H1 (cell line): ENCODE measurements around the gene RMND1. TPM values are rescaled to one million over a fixed set of nuclear protein-coding genes. Genes with fewer than 3 reads are reported as not detected.

ENCODE experiments used
- CTCF ChIA-PET: fragments of 300-600 bp; sonication (Branson Sonifier 250); formaldehyde crosslinking; loops from one replicate; lab custom pipeline; 2021; ENCODE audit not compliant: partially characterized antibody; lab: Charles Lee
- POLR2A ChIA-PET: fragments of 300-600 bp; sonication (Branson Sonifier 250); formaldehyde crosslinking; loops from one replicate; lab custom pipeline; 2021; ENCODE audit warnings: inconsistent platforms; ENCODE audit not compliant: partially characterized antibody; lab: Charles Lee
- DNase-seq, 2 experiments: peaks; one replicate each; pipeline versions ENCODE4 v3.0.0 to v3.0.0-alpha.2; 2010 to 2022; ENCODE audit warnings: low spot score in 2 of 2, low read depth in 1 of 2, mixed read lengths in 1 of 2
- FAIRE-seq: peaks from 2 replicates; lab custom pipeline; 2011; peaks lifted over from hg19 to GRCh38; lab: Jason Lieb, UNC
- H2AFZ ChIP-seq: 2 replicates; pipeline ENCODE4 v1.8.1; 2012; ENCODE audit warnings: low read length, inconsistent platforms
- H2AK5ac ChIP-seq: 2 replicates; pipeline ENCODE4 v1.6.1; 2013; ENCODE audit warnings: low read depth, low read length
- H2BK120ac ChIP-seq: replicated peaks from 2 replicates; pipeline ENCODE3; 2013; ENCODE audit warnings: low read depth, low read length, inconsistent platforms
- H2BK12ac ChIP-seq: 2 replicates; pipeline ENCODE4 v1.6.1; 2013; ENCODE audit warnings: low read depth, low read length
- H2BK15ac ChIP-seq: 2 replicates; pipeline ENCODE4 v1.6.1; 2013; ENCODE audit warnings: low read length
- H2BK20ac ChIP-seq: 2 replicates; pipeline ENCODE4 v1.6.1; 2013; ENCODE audit warnings: low read length
- H2BK5ac ChIP-seq: 2 replicates; pipeline ENCODE4 v1.6.1; 2013; ENCODE audit warnings: low read depth, low read length
- H3K14ac ChIP-seq: 2 replicates; pipeline ENCODE4 v1.6.1; 2013; ENCODE audit warnings: inconsistent platforms; ENCODE audit not compliant: insufficient read length
- H3K18ac ChIP-seq: 2 replicates; pipeline ENCODE4 v1.6.1; 2013; ENCODE audit warnings: low read length; ENCODE audit errors: extremely low read depth
- H3K23ac ChIP-seq: 2 replicates; pipeline ENCODE4 v1.6.1; 2013; ENCODE audit warnings: inconsistent platforms; ENCODE audit not compliant: insufficient read length
- H3K23me2 ChIP-seq: 2 replicates; pipeline ENCODE4 v1.6.1; 2013; ENCODE audit warnings: low read depth, low read length
- H3K27ac ChIP-seq: 2 replicates; pipeline ENCODE4 v1.6.1; 2011; ENCODE audit warnings: low read depth, low read length, inconsistent platforms
- H3K27me3 ChIP-seq, 4 experiments: replicated peaks in 1 of 4; 1 replicate in 1 of 4; 2 replicates in 3 of 4; pipeline versions ENCODE4 v1.6.1 to v1.8.1; 2011 to 2013; ENCODE audit warnings: low read length in 3 of 4, mild to moderate bottlenecking in 3 of 4, inconsistent platforms in 2 of 4, mixed read lengths in 2 of 4, moderate library complexity in 1 of 4; ENCODE audit not compliant: control insufficient read depth in 3 of 4, insufficient read depth in 3 of 4; ENCODE audit errors: extremely low read depth in 1 of 4
- H3K36me3 ChIP-seq, 4 experiments: 2 replicates each; pipeline versions ENCODE4 v1.6.1 to v1.8.1; 2011 to 2013; ENCODE audit warnings: mild to moderate bottlenecking in 4 of 4, low read length in 3 of 4, moderate library complexity in 2 of 4, control low read depth in 1 of 4, inconsistent platforms in 1 of 4; ENCODE audit not compliant: insufficient read depth in 4 of 4, control insufficient read depth in 2 of 4
- H3K4ac ChIP-seq: replicated peaks from 2 replicates; pipeline ENCODE3; 2013; ENCODE audit warnings: low read length, low read depth, mixed read lengths, inconsistent platforms; ENCODE audit not compliant: insufficient read length
- H3K4me1 ChIP-seq, 4 experiments: replicated peaks in 1 of 4; 1 replicate in 1 of 4; 2 replicates in 3 of 4; pipeline versions ENCODE4 v1.6.1 to v1.8.1; 2011 to 2013; ENCODE audit warnings: low read length in 3 of 4, inconsistent platforms in 2 of 4, mixed read lengths in 1 of 4; ENCODE audit not compliant: insufficient read depth in 4 of 4, control insufficient read depth in 3 of 4
- H3K4me2 ChIP-seq, 2 experiments: 2 replicates each; pipeline versions ENCODE4 v1.6.1 to v1.8.1; 2011 to 2013; ENCODE audit warnings: low read depth in 2 of 2, low read length in 2 of 2, control low read depth in 1 of 2, inconsistent platforms in 1 of 2, mild to moderate bottlenecking in 1 of 2; ENCODE audit not compliant: insufficient read depth in 1 of 2
- H3K4me3 ChIP-seq, 4 experiments: fragments of 200-600, 300-600 bp in 1 of 4; sonication (generic), shearing (Covaris generic), sonication (Bioruptor Twin) in 1 of 4; 2 replicates each; pipeline versions ENCODE4 v1.5.1 to v1.8.1; 2011 to 2016; ENCODE audit warnings: low read length in 4 of 4, low read depth in 3 of 4, control low read depth in 2 of 4, inconsistent platforms in 2 of 4, mild to moderate bottlenecking in 2 of 4, mixed read lengths in 1 of 4, moderate library complexity in 1 of 4; ENCODE audit not compliant: insufficient read depth in 2 of 4; ENCODE audit errors: extremely low read depth in 1 of 4
- H3K56ac ChIP-seq: replicated peaks from 2 replicates; pipeline ENCODE3; 2013; ENCODE audit warnings: low read depth, mild to moderate bottlenecking, mixed read lengths, low read length, inconsistent platforms; ENCODE audit not compliant: insufficient read length
- H3K79me1 ChIP-seq: 2 replicates; pipeline ENCODE4 v1.6.1; 2013; ENCODE audit warnings: low read depth, low read length, control low read depth
- H3K79me2 ChIP-seq, 2 experiments: 2 replicates each; pipeline versions ENCODE4 v1.6.1 to v1.8.1; 2012 to 2013; ENCODE audit warnings: low read length in 2 of 2, mild to moderate bottlenecking in 2 of 2, inconsistent platforms in 1 of 2; ENCODE audit not compliant: insufficient read depth in 2 of 2, control insufficient read depth in 1 of 2
- H3K9ac ChIP-seq, 4 experiments: replicated peaks in 1 of 4; 1 replicate in 1 of 4; 2 replicates in 3 of 4; pipeline versions ENCODE4 v1.6.1 to v1.8.1; 2011 to 2013; ENCODE audit warnings: low read depth in 3 of 4, low read length in 3 of 4, control low read depth in 2 of 4, mild to moderate bottlenecking in 2 of 4, moderate library complexity in 2 of 4, inconsistent platforms in 1 of 4; ENCODE audit errors: extremely low read depth in 1 of 4
- H3K9me3 ChIP-seq, 2 experiments: 2 replicates each; pipeline versions ENCODE4 v1.6.1 to v1.8.1; 2012 to 2013; ENCODE audit warnings: mild to moderate bottlenecking in 2 of 2, moderate library complexity in 2 of 2, control low read depth in 1 of 2, inconsistent platforms in 1 of 2, low read depth in 1 of 2, low read length in 1 of 2, mixed read lengths in 1 of 2; ENCODE audit not compliant: insufficient read depth in 2 of 2
- H4K20me1 ChIP-seq, 2 experiments: replicated peaks in 1 of 2; 2 replicates each; pipeline versions ENCODE3 to v1.8.1; 2011 to 2013; ENCODE audit warnings: inconsistent platforms in 2 of 2, low read length in 2 of 2, mild to moderate bottlenecking in 1 of 2; ENCODE audit not compliant: insufficient read depth in 2 of 2, control insufficient read depth in 1 of 2
- H4K5ac ChIP-seq: 2 replicates; pipeline ENCODE4 v1.6.1; 2013; ENCODE audit warnings: low read length, low read depth, mixed read lengths, inconsistent platforms; ENCODE audit not compliant: insufficient read length
- H4K8ac ChIP-seq: 2 replicates; pipeline ENCODE4 v1.8.0; 2013; ENCODE audit warnings: mild to moderate bottlenecking, moderate library complexity, low read length, inconsistent platforms; ENCODE audit not compliant: insufficient read depth; ENCODE audit errors: extremely low read depth
- H4K91ac ChIP-seq: replicated peaks from 2 replicates; pipeline ENCODE3; 2013; ENCODE audit warnings: low read length, mixed read lengths, inconsistent platforms; ENCODE audit not compliant: insufficient read length
- CBX5 ChIP-seq: fragments of 300-800, 300-1000 bp; sonication (generic); IDR thresholded peaks from 2 replicates; pipeline ENCODE4 v1.7.1; 2016; ENCODE audit warnings: antibody characterized with exemption, low read length, low read depth
- CBX8 ChIP-seq: fragments of 300-800, 300-1000 bp; sonication (generic); IDR thresholded peaks from 2 replicates; pipeline ENCODE4 v1.7.1; 2016; ENCODE audit warnings: low read depth, low read length, borderline replicate concordance
- CHD2 ChIP-seq: IDR thresholded peaks from 2 replicates; pipeline ENCODE4 v1.6.1; 2012; ENCODE audit warnings: low read length, improper control_type of control experiment
- EZH2 ChIP-seq: fragments of 200-600 bp; sonication (generic); IDR thresholded peaks from 2 replicates; pipeline ENCODE4 v1.7.1; 2012; ENCODE audit warnings: low read depth, mild to moderate bottlenecking, moderate library complexity, low read length, inconsistent platforms; ENCODE audit not compliant: severe bottlenecking
- GABPA ChIP-seq: IDR thresholded peaks from 2 replicates; pipeline ENCODE4 v1.6.1; 2011; ENCODE audit warnings: mild to moderate bottlenecking, low read length, moderate library complexity, borderline replicate concordance; ENCODE audit not compliant: insufficient read depth
- POLR2AphosphoS5 ChIP-seq: IDR thresholded peaks from 2 replicates; pipeline ENCODE4 v1.6.1; 2011; ENCODE audit warnings: low read depth, low read length
- POU5F1 ChIP-seq: IDR thresholded peaks from 2 replicates; pipeline ENCODE4 v1.6.1; 2011; ENCODE audit warnings: low read depth, mild to moderate bottlenecking, low read length, moderate library complexity
- SP1 ChIP-seq: IDR thresholded peaks from 2 replicates; pipeline ENCODE4 v1.6.1; 2011; ENCODE audit warnings: low read depth, low read length
- TAF7 ChIP-seq: optimal IDR thresholded peaks from 2 replicates; pipeline ENCODE3; 2011; ENCODE audit warnings: low read depth, mild to moderate bottlenecking, inconsistent platforms, low read length, moderate library complexity, borderline replicate concordance
- TEAD4 ChIP-seq: IDR thresholded peaks from 2 replicates; pipeline ENCODE4 v1.6.1; 2012; ENCODE audit warnings: low read depth, low read length, inconsistent platforms, mixed read lengths
- WGBS, 2 experiments: shearing (Covaris generic) in 1 of 2; methylation state at CpG; one replicate each; pipeline versions ENCODE4 v1.1.6 to v1.1.7; 2013 to 2015; ENCODE audit warnings: low lambda C conversion rate in 2 of 2, mixed read lengths in 2 of 2, inconsistent platforms in 1 of 2, low coverage in 1 of 2, missing lambda C conversion rate in 1 of 2; ENCODE audit not compliant: insufficient replicate concordance in 2 of 2, insufficient coverage in 1 of 2, insufficient read length in 1 of 2; ENCODE audit errors: extremely low coverage in 1 of 2, missing lambda C conversion rate in 1 of 2; 5-methylcytosine and 5-hydroxymethylcytosine counted together
- polyA plus RNA-seq, 7 experiments: library from polyadenylated mRNA; depleted of rRNA in 3 of 7; stranded (reverse) in 5 of 7; unstranded in 2 of 7; fragments of >200 nt in 5 of 7; fragments of 200-250 nt in 2 of 7; gene quantifications; 1 replicate in 5 of 7; 2 replicates in 1 of 7; 4 replicates in 1 of 7; pipeline versions ENCODE4 v1.2.1 to v1.2.3, GENCODE V29; 2011 to 2013; ENCODE audit warnings: missing spikeins in 2 of 7, mixed read lengths in 2 of 7
- total RNA-seq: library from RNA; stranded (reverse); fragmentation: NEBNext Ultra II Directional; extraction: Animal tissue kit (Norgen Biotek cat#: 25700); gene quantifications from 2 replicates; pipeline ENCODE4 v1.2.1, GENCODE V29; 2021
- TF ChIP-seq, protein P1 (sequence below): IDR thresholded peaks from 2 replicates; pipeline ENCODE4 v1.6.1; 2012; ENCODE audit warnings: inconsistent platforms
- TF ChIP-seq, protein P2 (sequence below): IDR thresholded peaks from 2 replicates; pipeline ENCODE4 v1.6.1; 2011; ENCODE audit warnings: low read depth, mild to moderate bottlenecking, low read length; ENCODE audit not compliant: insufficient read depth
- TF ChIP-seq, protein P3 (sequence below): IDR thresholded peaks from 2 replicates; pipeline ENCODE4 v1.6.1; 2012; ENCODE audit warnings: inconsistent platforms

The RMND1 gene
- total and polyA plus RNA-seq, 2 of the 8 experiments (the other 6 are each of a cell fraction or from before 2014, with no cell fraction given), result 7.3 to 21.9 TPM

GRCh38 chr6:151402228-151402627 lies 49.7 kb downstream of the RMND1 start:
- Histone ChIP-seq H2BK12ac (no peak overlapping the region), H3K79me1 (no peaks in the 10 kb centered on the region), H4K91ac (no peak overlapping the region), H3K4me3 (no peak overlapping the region), H3K14ac (no peak overlapping the region), H2AK5ac (no peak overlapping the region), H3K56ac (no peak overlapping the region), H2BK5ac (no peak overlapping the region), H2BK15ac (no peak overlapping the region), H2BK20ac (no peak overlapping the region), H3K4ac (no peak overlapping the region), H3K79me2 (peaks cover 14 to 58% of the 10 kb centered on the region in 2 experiments), H3K36me3 (peaks cover 2 to 24% (median 11%) of the 10 kb centered on the region in 4 experiments; a peak in 5 of 8 replicates), H3K27ac (no peak overlapping the region), H3K18ac (no peak overlapping the region), H2BK120ac (no peak overlapping the region), H3K27me3 (no peaks in the 10 kb centered on the region), H3K4me1 (no peaks in the 10 kb centered on the region), H3K9me3 (no peaks in the 10 kb centered on the region; a peak in 1 of 4 replicates), H4K8ac (no peak overlapping the region), H2AFZ (no peak overlapping the region), H4K20me1 (peaks cover 5 to 16% of the 10 kb centered on the region in 2 experiments), H3K9ac (no peak overlapping the region), H3K23ac (no peak overlapping the region), H4K5ac (no peak overlapping the region), H3K4me2 (no peak overlapping the region), H3K23me2 (no peaks in the 10 kb centered on the region)
- CTCF ChIA-PET, result interaction anchor here (0.7 to 0.8 kb wide), 2 partner anchors 507 to 867 kb away, joined by 3 to 4 read pairs; no protein-coding TSS in a partner anchor
- TF ChIP-seq TAF7, result no peak
- TF ChIP-seq, protein P1, sequence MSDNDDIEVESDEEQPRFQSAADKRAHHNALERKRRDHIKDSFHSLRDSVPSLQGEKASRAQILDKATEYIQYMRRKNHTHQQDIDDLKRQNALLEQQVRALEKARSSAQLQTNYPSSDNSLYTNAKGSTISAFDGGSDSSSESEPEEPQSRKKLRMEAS, result no peak
- TF ChIP-seq POU5F1, result no peak
- no peak for TF ChIP-seq TEAD4
- no peak for TF ChIP-seq CHD2
- no peak for TF ChIP-seq POLR2AphosphoS5
- TF ChIP-seq, protein P2, sequence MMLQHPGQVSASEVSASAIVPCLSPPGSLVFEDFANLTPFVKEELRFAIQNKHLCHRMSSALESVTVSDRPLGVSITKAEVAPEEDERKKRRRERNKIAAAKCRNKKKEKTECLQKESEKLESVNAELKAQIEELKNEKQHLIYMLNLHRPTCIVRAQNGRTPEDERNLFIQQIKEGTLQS, result no peak
- TF ChIP-seq, protein P3, sequence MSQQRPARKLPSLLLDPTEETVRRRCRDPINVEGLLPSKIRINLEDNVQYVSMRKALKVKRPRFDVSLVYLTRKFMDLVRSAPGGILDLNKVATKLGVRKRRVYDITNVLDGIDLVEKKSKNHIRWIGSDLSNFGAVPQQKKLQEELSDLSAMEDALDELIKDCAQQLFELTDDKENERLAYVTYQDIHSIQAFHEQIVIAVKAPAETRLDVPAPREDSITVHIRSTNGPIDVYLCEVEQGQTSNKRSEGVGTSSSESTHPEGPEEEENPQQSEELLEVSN, result no peak
- TF ChIP-seq SP1, result no peak
- no peak for TF ChIP-seq CBX5
- no peak for TF ChIP-seq GABPA
- no peak for TF ChIP-seq CBX8
- no peak for TF ChIP-seq EZH2
- DNase-seq, result no peak
- POLR2A ChIA-PET, result interaction anchor here (1.2 to 6.6 kb wide), 3 partner anchors 7 to 14 kb away, joined by 4 to 60 read pairs (median 29); partner anchors contain the start of gene ZBTB2
- WGBS, 2 experiments, result 91% methylated on average over 1 of the region's 1 CpG; no CpG with 5 or more reads in 1 of the 2 experiments
- FAIRE-seq, result no peak
